SK-N-SH treated with all-trans-retinoic acid at 6 μM for 48 hours (cell line): Measurements from ENCODE around the gene KIAA0753.

Source experiments
- ATAC-seq: fragments of 200-7000 bp; cut with Tn5 transposase; 3 replicates; pipeline ENCODE4 v1.9.1; 2020; ENCODE audit warnings: mild to moderate bottlenecking, moderate library complexity
- ARNTL ChIP-seq: fragments of 450-650 bp; formaldehyde crosslinking; IDR thresholded peaks from 2 replicates; pipeline ENCODE4 v1.5.0; 2020; ENCODE audit warnings: low read depth, mild to moderate bottlenecking, moderate library complexity, borderline replicate concordance
- BACH2 ChIP-seq: fragments of 250-450 bp; sonication (Bioruptor Pico); IDR thresholded peaks from 2 replicates; pipeline ENCODE4 v1.9.0; 2021; ENCODE audit warnings: mild to moderate bottlenecking, borderline replicate concordance
- CREB5 ChIP-seq: fragments of 250-450 bp; sonication (Bioruptor Pico); IDR thresholded peaks from 2 replicates; pipeline ENCODE4 v1.5.1; 2020; ENCODE audit warnings: low read depth, mild to moderate bottlenecking, moderate library complexity
- CSDC2 ChIP-seq: fragments of 250-450 bp; sonication (Bioruptor Pico); IDR thresholded peaks from 2 replicates; pipeline ENCODE4 v1.5.0; 2020; ENCODE audit warnings: mild to moderate bottlenecking, moderate library complexity
- CSRNP3 ChIP-seq: fragments of 250-450 bp; sonication (Bioruptor Pico); IDR thresholded peaks from 2 replicates; pipeline ENCODE4 v1.5.1; 2021; ENCODE audit warnings: mild to moderate bottlenecking, moderate library complexity
- ESRRG ChIP-seq: fragments of 250-450 bp; sonication (Bioruptor Pico); IDR thresholded peaks from 2 replicates; pipeline ENCODE4 v1.6.1; 2021; ENCODE audit warnings: mild to moderate bottlenecking
- GLIS3 ChIP-seq: fragments of 250-450 bp; sonication (Bioruptor Pico); IDR thresholded peaks from 2 replicates; pipeline ENCODE4 v1.5.0; 2020; ENCODE audit warnings: mild to moderate bottlenecking, moderate library complexity
- ISL1 ChIP-seq: fragments of 250-450 bp; sonication (Bioruptor Pico); IDR thresholded peaks from 2 replicates; pipeline ENCODE4 v2.1.2; 2022; ENCODE audit warnings: mild to moderate bottlenecking, moderate library complexity
- OSR1 ChIP-seq: fragments of 250-450 bp; sonication (Bioruptor Pico); IDR thresholded peaks from 2 replicates; pipeline ENCODE4 v1.8.0; 2022; ENCODE audit warnings: moderate library complexity, mild to moderate bottlenecking, inconsistent platforms
- PATZ1 ChIP-seq: fragments of 250-450 bp; sonication (Bioruptor Pico); IDR thresholded peaks from 2 replicates; pipeline ENCODE4 v1.8.0; 2020; ENCODE audit warnings: mild to moderate bottlenecking, moderate library complexity, borderline replicate concordance
- POU6F1 ChIP-seq: fragments of 250-450 bp; sonication (Bioruptor Pico); IDR thresholded peaks from 2 replicates; pipeline ENCODE4 v1.8.0; 2021; ENCODE audit warnings: low read depth, mild to moderate bottlenecking, moderate library complexity, borderline replicate concordance
- PPARA ChIP-seq: fragments of 250-450 bp; sonication (Bioruptor Pico); IDR thresholded peaks from 2 replicates; pipeline ENCODE4 v1.5.0; 2020; ENCODE audit warnings: mild to moderate bottlenecking, borderline replicate concordance
- RARB ChIP-seq: fragments of 250-450 bp; sonication (Bioruptor Pico); IDR thresholded peaks from 2 replicates; pipeline ENCODE4 v1.8.0; 2021; ENCODE audit warnings: mild to moderate bottlenecking, moderate library complexity
- SNAI2 ChIP-seq: fragments of 250-450 bp; sonication (Bioruptor Pico); IDR thresholded peaks from 2 replicates; pipeline ENCODE4 v1.5.0; 2020; ENCODE audit warnings: mild to moderate bottlenecking, moderate library complexity
- TCF4 ChIP-seq: fragments of 250-450 bp; sonication (Bioruptor Pico); IDR thresholded peaks from 2 replicates; pipeline ENCODE4 v1.8.0; 2021; ENCODE audit warnings: mild to moderate bottlenecking, moderate library complexity, borderline replicate concordance
- TOX ChIP-seq: fragments of 250-450 bp; sonication (Bioruptor Pico); IDR thresholded peaks from 2 replicates; pipeline ENCODE4 v1.8.0; 2021; ENCODE audit warnings: mild to moderate bottlenecking, moderate library complexity, borderline replicate concordance
- ZFP3 ChIP-seq: fragments of 250-450 bp; sonication (Bioruptor Pico); IDR thresholded peaks from 2 replicates; pipeline ENCODE4 v1.5.0; 2020; ENCODE audit warnings: mild to moderate bottlenecking, moderate library complexity
- ZFP30 ChIP-seq: fragments of 450-650 bp; formaldehyde crosslinking; IDR thresholded peaks from 2 replicates; pipeline ENCODE4 v1.5.0; 2022; ENCODE audit warnings: mild to moderate bottlenecking, moderate library complexity
- ZNF565 ChIP-seq: fragments of 450-650 bp; formaldehyde crosslinking; conservative IDR thresholded peaks from 2 replicates; pipeline ENCODE4 v1.5.0; 2020; ENCODE audit warnings: low read depth, mild to moderate bottlenecking, moderate library complexity
- ZNF70 ChIP-seq: fragments of 450-650 bp; formaldehyde crosslinking; IDR thresholded peaks from 2 replicates; pipeline ENCODE4 v1.5.0; 2020; ENCODE audit warnings: mild to moderate bottlenecking, moderate library complexity
- ZNF8 ChIP-seq: fragments of 450-650 bp; formaldehyde crosslinking; IDR thresholded peaks from 2 replicates; pipeline ENCODE4 v1.5.0; 2020; ENCODE audit warnings: mild to moderate bottlenecking, moderate library complexity

KIAA0753 gene

GRCh38 chr17:6676802-6677157 lies 36.3 kb upstream of the KIAA0753 start:
- ATAC-seq = no peak
- TF ChIP-seq RARB (CRISPR knock-in tag) = no peak
- TF ChIP-seq GLIS3 = no peak
- no peak for TF ChIP-seq ZFP30 (CRISPR knock-in tag)
- no peak for TF ChIP-seq BACH2 (CRISPR knock-in tag)
- no peak for TF ChIP-seq ESRRG (CRISPR knock-in tag)
- no peak for TF ChIP-seq CSRNP3
- no peak for TF ChIP-seq PPARA (CRISPR knock-in tag)
- no peak for TF ChIP-seq ZFP3 (CRISPR knock-in tag)
- TF ChIP-seq ZNF8 = no peak
- TF ChIP-seq TCF4 (CRISPR knock-in tag) = no peak
- TF ChIP-seq ZNF565 (CRISPR knock-in tag) = no peak
- TF ChIP-seq CSDC2 (CRISPR knock-in tag) = no peak
- no peak for TF ChIP-seq ARNTL
- TF ChIP-seq TOX = no peak
- no peak for TF ChIP-seq SNAI2 (CRISPR knock-in tag)
- no peak for TF ChIP-seq POU6F1 (CRISPR knock-in tag)
- no peak for TF ChIP-seq ISL1 (CRISPR knock-in tag)
- no peak for TF ChIP-seq ZNF70 (CRISPR knock-in tag)

- no peak for ATAC-seq
Observed at GRCh38 chr17:6675201-6675825, 34.8 kb upstream of the KIAA0753 start.

GRCh38 chr17:6674586-6674985 lies 34.1 kb upstream of the KIAA0753 start:
- no peak for ATAC-seq

More at GRCh38 chr17:6675201-6675825, 34.8 kb upstream of the KIAA0753 start:
- TF ChIP-seq ZFP30 (CRISPR knock-in tag) (no peak), ARNTL (no peak), TOX (no peak), ZFP3 (CRISPR knock-in tag) (no peak), GLIS3 (no peak), CREB5 (CRISPR knock-in tag) (no peak), ESRRG (CRISPR knock-in tag) (no peak)

GRCh38 chr17:6671431-6671830 lies 30.9 kb upstream of the KIAA0753 start:
- no peak for TF ChIP-seq PATZ1 (CRISPR knock-in tag)
- no peak for TF ChIP-seq ARNTL
- TF ChIP-seq CSRNP3 = no peak
- TF ChIP-seq PPARA (CRISPR knock-in tag) = no peak
- TF ChIP-seq POU6F1 (CRISPR knock-in tag) = no peak
- no peak for TF ChIP-seq ISL1 (CRISPR knock-in tag)
- TF ChIP-seq TCF4 (CRISPR knock-in tag) = no peak
- no peak for TF ChIP-seq BACH2 (CRISPR knock-in tag)
- no peak for TF ChIP-seq CSDC2 (CRISPR knock-in tag)
- TF ChIP-seq ZNF565 (CRISPR knock-in tag) = no peak
- no peak for TF ChIP-seq GLIS3
- TF ChIP-seq ZNF70 (CRISPR knock-in tag) = no peak
- no peak for TF ChIP-seq TOX
- no peak for TF ChIP-seq ZFP30 (CRISPR knock-in tag)
- no peak for TF ChIP-seq OSR1 (CRISPR knock-in tag)
- no peak for ATAC-seq

More at GRCh38 chr17:6674586-6674985, 34.1 kb upstream of the KIAA0753 start:
- TF ChIP-seq ZNF8 (no peak), TOX (no peak)
